DND-41 (cell line): Measurements from ENCODE around the gene WDR49.

Experiments
- CTCF ChIP-seq: IDR thresholded peaks from 2 replicates; pipeline ENCODE4 v1.5.1; 2012; ENCODE audit warnings: borderline replicate concordance, low read length, moderate library complexity, mild to moderate bottlenecking; ENCODE audit not compliant: poor library complexity, severe bottlenecking; ENCODE audit errors: extremely low read depth
- EZH2 ChIP-seq: IDR thresholded peaks from 3 replicates; pipeline ENCODE4 v1.6.1; 2012; ENCODE audit warnings: borderline replicate concordance, low read depth, mild to moderate bottlenecking, moderate library complexity, low read length, inconsistent platforms; ENCODE audit not compliant: severe bottlenecking

GRCh38 chr3:167649746-167650145, 4.0 kb downstream of the WDR49 start:
- TF ChIP-seq CTCF = no peak
- no peak for TF ChIP-seq EZH2
